WTC11 (cell line): ENCODE data around the gene TRAF3IP3.

Source experiments
- ARID4B ChIP-seq: sonication (generic); formaldehyde crosslinking; IDR thresholded peaks from 2 replicates; pipeline ENCODE4 v1.8.0; 2023; ENCODE audit warnings: missing genetic modification reagents, mild to moderate bottlenecking, borderline replicate concordance
- CTCF ChIP-seq: fragments of 200-600 bp; IDR thresholded peaks from 2 replicates; pipeline ENCODE4 v1.8.0; 2022; ENCODE audit warnings: antibody characterized with exemption
- ZNF232 ChIP-seq: sonication (generic); formaldehyde crosslinking; IDR thresholded peaks from 2 replicates; pipeline ENCODE4 v1.8.0; 2022; ENCODE audit warnings: mild to moderate bottlenecking, missing genetic modification reagents
- ZNF263 ChIP-seq: sonication (generic); formaldehyde crosslinking; IDR thresholded peaks from 2 replicates; pipeline ENCODE4 v1.8.1; 2022; ENCODE audit warnings: low read depth, mild to moderate bottlenecking, moderate library complexity, missing genetic modification reagents
- TF ChIP-seq, protein P1 (sequence below): sonication (generic); formaldehyde crosslinking; IDR thresholded peaks from 2 replicates; pipeline ENCODE4 v1.8.1; 2022; ENCODE audit warnings: low read depth, mild to moderate bottlenecking, moderate library complexity, missing genetic modification reagents, borderline replicate concordance
- TF ChIP-seq, protein P2 (sequence below): sonication (generic); formaldehyde crosslinking; IDR thresholded peaks from 2 replicates; pipeline ENCODE4 v1.8.1; 2022; ENCODE audit warnings: mild to moderate bottlenecking, missing genetic modification reagents, moderate library complexity, borderline replicate concordance
- TF ChIP-seq, protein P3 (sequence below): sonication (generic); formaldehyde crosslinking; IDR thresholded peaks from 2 replicates; pipeline ENCODE4 v1.8.0; 2022; ENCODE audit warnings: mild to moderate bottlenecking, missing genetic modification reagents

- no peak for TF ChIP-seq CTCF
- TF ChIP-seq ZNF263 (CRISPR knock-in tag): no peak
- TF ChIP-seq, protein P1, sequence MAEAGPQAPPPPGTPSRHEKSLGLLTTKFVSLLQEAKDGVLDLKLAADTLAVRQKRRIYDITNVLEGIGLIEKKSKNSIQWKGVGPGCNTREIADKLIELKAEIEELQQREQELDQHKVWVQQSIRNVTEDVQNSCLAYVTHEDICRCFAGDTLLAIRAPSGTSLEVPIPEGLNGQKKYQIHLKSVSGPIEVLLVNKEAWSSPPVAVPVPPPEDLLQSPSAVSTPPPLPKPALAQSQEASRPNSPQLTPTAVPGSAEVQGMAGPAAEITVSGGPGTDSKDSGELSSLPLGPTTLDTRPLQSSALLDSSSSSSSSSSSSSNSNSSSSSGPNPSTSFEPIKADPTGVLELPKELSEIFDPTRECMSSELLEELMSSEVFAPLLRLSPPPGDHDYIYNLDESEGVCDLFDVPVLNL (CRISPR knock-in tag): no peak
- no peak for TF ChIP-seq ZNF232 (CRISPR knock-in tag)
- TF ChIP-seq, protein P2, sequence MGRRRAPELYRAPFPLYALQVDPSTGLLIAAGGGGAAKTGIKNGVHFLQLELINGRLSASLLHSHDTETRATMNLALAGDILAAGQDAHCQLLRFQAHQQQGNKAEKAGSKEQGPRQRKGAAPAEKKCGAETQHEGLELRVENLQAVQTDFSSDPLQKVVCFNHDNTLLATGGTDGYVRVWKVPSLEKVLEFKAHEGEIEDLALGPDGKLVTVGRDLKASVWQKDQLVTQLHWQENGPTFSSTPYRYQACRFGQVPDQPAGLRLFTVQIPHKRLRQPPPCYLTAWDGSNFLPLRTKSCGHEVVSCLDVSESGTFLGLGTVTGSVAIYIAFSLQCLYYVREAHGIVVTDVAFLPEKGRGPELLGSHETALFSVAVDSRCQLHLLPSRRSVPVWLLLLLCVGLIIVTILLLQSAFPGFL (CRISPR knock-in tag): no peak
- no peak for TF ChIP-seq ARID4B (CRISPR knock-in tag)
- TF ChIP-seq, protein P3, sequence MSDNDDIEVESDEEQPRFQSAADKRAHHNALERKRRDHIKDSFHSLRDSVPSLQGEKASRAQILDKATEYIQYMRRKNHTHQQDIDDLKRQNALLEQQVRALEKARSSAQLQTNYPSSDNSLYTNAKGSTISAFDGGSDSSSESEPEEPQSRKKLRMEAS (CRISPR knock-in tag): no peak
Observed at GRCh38 chr1:209808059-209808581, 52.3 kb downstream of the TRAF3IP3 start.
